ENCODE data around the gene CTXN2. TPM values are rescaled to one million over a fixed set of nuclear protein-coding genes. Genes with fewer than 3 reads are reported as not detected.

CTXN2 gene
- total RNA-seq, 1 donor from 2014 or later = not detected

DNA sequence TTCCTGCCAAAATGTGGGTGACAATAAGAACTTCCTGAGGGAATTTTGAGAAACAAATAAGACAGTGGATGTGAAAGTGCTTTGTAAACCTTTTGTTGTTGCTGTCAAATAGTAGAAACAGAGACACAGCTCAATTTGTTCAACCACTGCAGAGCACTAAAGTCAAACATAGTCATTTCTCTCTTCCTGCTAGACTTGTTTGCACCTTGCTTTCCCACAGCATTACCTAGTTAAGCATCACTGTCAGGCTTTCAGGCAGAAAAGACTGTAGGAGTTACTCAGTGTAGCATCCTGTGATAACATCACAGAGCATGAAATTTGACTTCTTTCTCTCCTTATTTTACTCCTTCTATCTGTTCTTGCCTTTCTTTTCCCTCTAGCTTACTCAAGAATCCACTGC, 41.8 kb downstream of the CTXN2 start:
- Mint-ChIP-seq H3K4me3 (no peak overlapping the region), H3K27me3 (no peaks in the 10 kb centered on the region), H3K27ac (no peak overlapping the region), H3K36me3 (no peaks in the 10 kb centered on the region), H3K9me3 (no peaks in the 10 kb centered on the region), H3K4me1 (ENCODE audit: unreplicated experiment) (no peaks in the 10 kb centered on the region)
- TF ChIP-seq, protein P1, sequence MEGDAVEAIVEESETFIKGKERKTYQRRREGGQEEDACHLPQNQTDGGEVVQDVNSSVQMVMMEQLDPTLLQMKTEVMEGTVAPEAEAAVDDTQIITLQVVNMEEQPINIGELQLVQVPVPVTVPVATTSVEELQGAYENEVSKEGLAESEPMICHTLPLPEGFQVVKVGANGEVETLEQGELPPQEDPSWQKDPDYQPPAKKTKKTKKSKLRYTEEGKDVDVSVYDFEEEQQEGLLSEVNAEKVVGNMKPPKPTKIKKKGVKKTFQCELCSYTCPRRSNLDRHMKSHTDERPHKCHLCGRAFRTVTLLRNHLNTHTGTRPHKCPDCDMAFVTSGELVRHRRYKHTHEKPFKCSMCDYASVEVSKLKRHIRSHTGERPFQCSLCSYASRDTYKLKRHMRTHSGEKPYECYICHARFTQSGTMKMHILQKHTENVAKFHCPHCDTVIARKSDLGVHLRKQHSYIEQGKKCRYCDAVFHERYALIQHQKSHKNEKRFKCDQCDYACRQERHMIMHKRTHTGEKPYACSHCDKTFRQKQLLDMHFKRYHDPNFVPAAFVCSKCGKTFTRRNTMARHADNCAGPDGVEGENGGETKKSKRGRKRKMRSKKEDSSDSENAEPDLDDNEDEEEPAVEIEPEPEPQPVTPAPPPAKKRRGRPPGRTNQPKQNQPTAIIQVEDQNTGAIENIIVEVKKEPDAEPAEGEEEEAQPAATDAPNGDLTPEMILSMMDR (conservative IDR thresholded peaks at IDR 0.05) = no peak
- no peak for DNase-seq (ENCODE audit: extremely low spot score, unreplicated experiment)

DNA sequence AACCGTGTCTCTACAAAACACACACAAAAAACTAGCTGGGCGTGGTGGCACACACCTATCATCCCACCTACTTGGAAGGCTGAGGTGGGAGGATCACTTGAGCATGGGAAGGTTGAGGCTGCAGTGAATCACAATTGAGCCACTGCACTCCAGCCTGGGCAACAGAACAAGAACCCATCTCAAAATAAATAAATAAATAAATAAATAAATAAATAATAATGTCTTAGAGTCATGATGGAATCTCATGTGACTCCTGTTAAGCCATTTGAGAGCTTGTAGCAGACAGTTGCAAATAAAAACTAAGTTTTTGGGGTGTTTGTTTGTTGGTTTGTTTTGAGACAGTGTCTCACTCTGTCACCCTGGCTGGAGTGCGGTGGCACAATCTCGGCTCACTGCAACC, 47.9 kb downstream of the CTXN2 start:
- Mint-ChIP-seq H3K4me3 (no peak overlapping the region), H3K27me3 (no peaks in the 10 kb centered on the region), H3K9me3 (no peaks in the 10 kb centered on the region), H3K36me3 (no peaks in the 10 kb centered on the region), H3K27ac (no peak overlapping the region), H3K4me1 (ENCODE audit: unreplicated experiment) (no peaks in the 10 kb centered on the region)
- no peak for DNase-seq (ENCODE audit: extremely low spot score, unreplicated experiment)
- TF ChIP-seq, protein P1 (conservative IDR thresholded peaks at IDR 0.05) = no peak

DNA sequence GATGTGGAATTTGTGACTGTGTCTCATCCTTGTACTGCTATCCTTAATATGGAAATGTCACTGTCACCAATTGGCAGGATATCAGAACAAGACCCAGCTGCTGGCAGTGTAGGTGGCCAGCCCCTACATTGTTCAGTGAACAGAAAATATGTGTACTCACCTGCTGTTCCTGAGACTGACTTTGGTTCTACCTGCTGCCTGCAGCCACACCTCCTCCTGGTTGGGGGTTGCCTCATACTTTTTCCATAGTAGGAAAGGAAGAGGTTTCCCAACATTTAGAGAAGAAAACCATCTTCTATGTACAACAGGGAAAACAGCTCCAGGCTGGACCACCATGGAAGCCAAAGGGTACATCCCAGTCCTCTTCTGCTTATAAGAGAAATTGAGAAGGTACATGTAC, 50.5 kb downstream of the CTXN2 start:
- TF ChIP-seq, protein P1 (conservative IDR thresholded peaks at IDR 0.05) = no peak
- H3K36me3 Mint-ChIP-seq = no peaks in the 10 kb centered on the region
- H3K4me1 Mint-ChIP-seq (ENCODE audit: unreplicated experiment) = no peaks in the 10 kb centered on the region
- H3K27ac Mint-ChIP-seq = no peak overlapping the region
- H3K9me3 Mint-ChIP-seq = no peaks in the 10 kb centered on the region
- no peak for DNase-seq (ENCODE audit: extremely low spot score, unreplicated experiment)
- no peaks in the 10 kb centered on the region for H3K27me3 Mint-ChIP-seq
- no peak overlapping the region for H3K4me3 Mint-ChIP-seq

DNA sequence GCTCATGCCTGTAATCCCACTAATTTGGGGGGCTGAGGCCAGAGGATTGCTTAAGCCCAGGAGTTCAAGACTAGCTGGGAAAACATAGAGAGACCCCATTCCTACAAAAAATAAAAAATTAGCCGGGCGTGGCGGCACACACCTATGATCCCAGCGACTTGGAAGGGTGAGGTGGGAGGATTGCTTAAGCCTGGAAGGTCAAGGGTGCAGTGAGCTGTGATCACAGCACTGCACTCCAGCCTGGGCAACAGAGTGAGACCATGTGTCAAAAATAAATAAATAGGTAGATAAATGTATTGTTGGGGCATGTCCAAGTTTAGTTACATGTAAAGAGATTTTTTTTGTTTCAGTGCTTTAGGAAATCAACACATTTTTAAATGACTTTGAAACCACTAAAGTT, 51.1 kb downstream of the CTXN2 start:
- TF ChIP-seq, protein P1 (conservative IDR thresholded peaks at IDR 0.05) = no peak
- DNase-seq (ENCODE audit: extremely low spot score, unreplicated experiment) = no peak
- Mint-ChIP-seq H3K27me3 (no peaks in the 10 kb centered on the region), H3K9me3 (no peaks in the 10 kb centered on the region), H3K4me1 (ENCODE audit: unreplicated experiment) (no peaks in the 10 kb centered on the region), H3K27ac (no peak overlapping the region), H3K36me3 (no peaks in the 10 kb centered on the region), H3K4me3 (no peak overlapping the region)

DNA sequence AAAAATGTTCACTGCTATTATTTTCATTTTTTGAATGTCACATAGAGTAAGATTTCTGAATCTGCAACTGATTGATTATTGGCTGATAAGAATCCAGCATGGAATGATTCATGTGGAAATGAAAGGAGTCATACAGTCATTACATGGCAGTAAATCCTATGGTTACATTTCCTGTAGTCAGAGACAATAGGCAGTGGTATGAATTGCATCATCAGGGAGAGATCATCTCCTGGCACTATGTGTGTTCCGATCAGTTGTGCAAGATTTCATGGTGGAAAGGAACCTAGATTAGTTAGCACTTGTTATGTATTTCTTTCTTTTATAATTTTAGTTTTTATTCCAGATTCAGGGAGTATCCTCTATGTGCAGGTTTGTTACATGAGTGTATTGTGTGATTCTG, 53.5 kb downstream of the CTXN2 start:
- H3K4me3 Mint-ChIP-seq = no peak overlapping the region
- no peak overlapping the region for H3K27ac Mint-ChIP-seq
- no peaks in the 10 kb centered on the region for H3K27me3 Mint-ChIP-seq
- H3K4me1 Mint-ChIP-seq (ENCODE audit: unreplicated experiment) = no peaks in the 10 kb centered on the region
- H3K9me3 Mint-ChIP-seq = no peaks in the 10 kb centered on the region
- no peak for DNase-seq (ENCODE audit: extremely low spot score, unreplicated experiment)
- no peaks in the 10 kb centered on the region for H3K36me3 Mint-ChIP-seq
- TF ChIP-seq, protein P1 (conservative IDR thresholded peaks at IDR 0.05) = no peak

DNA sequence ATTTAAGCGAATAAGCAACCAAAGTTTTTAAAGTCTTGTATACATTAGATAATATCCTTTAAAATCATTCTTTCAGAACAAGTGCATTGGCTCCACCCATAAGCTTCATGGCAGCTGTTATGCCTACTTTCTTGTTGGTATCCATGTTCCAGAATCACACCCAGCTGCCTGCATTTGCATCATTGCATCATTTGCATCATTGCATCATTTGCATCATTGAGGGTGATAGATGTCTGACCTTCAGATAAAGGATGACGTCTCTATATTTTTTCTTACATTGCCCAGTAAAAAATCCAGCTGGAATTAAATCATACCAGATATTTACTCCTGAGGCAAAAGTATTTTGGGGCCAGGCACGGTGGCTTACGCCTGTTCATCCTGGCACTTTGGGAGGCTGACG, 56.9 kb downstream of the CTXN2 start:
- Mint-ChIP-seq H3K36me3 (no peaks in the 10 kb centered on the region), H3K27ac (no peak overlapping the region), H3K27me3 (no peaks in the 10 kb centered on the region), H3K4me3 (no peak overlapping the region), H3K4me1 (ENCODE audit: unreplicated experiment) (no peaks in the 10 kb centered on the region), H3K9me3 (no peaks in the 10 kb centered on the region)
- TF ChIP-seq, protein P1 (conservative IDR thresholded peaks at IDR 0.05) = no peak
- DNase-seq (ENCODE audit: extremely low spot score, unreplicated experiment) = no peak
